HL-60 (cell line): ENCODE measurements around the gene HOXD4.

ENCODE experiments used
- GABPA ChIP-seq: IDR thresholded peaks from 2 replicates; pipeline ENCODE4 v1.6.1; 2012; ENCODE audit warnings: low read depth
- POLR2AphosphoS5 ChIP-seq: IDR thresholded peaks from 2 replicates; pipeline ENCODE4 v1.6.1; 2012; ENCODE audit warnings: low read depth
- TF ChIP-seq, protein P1 (sequence below): IDR thresholded peaks from one replicate; pipeline ENCODE4 v1.5.1; 2011; ENCODE audit warnings: low read length, control low read depth, inconsistent platforms; ENCODE audit not compliant: insufficient read depth
- TF ChIP-seq, protein P2 (sequence below): IDR thresholded peaks from 2 replicates; pipeline ENCODE4 v1.6.1; 2012; ENCODE audit warnings: low read depth; ENCODE audit not compliant: insufficient replicate concordance

DNA sequence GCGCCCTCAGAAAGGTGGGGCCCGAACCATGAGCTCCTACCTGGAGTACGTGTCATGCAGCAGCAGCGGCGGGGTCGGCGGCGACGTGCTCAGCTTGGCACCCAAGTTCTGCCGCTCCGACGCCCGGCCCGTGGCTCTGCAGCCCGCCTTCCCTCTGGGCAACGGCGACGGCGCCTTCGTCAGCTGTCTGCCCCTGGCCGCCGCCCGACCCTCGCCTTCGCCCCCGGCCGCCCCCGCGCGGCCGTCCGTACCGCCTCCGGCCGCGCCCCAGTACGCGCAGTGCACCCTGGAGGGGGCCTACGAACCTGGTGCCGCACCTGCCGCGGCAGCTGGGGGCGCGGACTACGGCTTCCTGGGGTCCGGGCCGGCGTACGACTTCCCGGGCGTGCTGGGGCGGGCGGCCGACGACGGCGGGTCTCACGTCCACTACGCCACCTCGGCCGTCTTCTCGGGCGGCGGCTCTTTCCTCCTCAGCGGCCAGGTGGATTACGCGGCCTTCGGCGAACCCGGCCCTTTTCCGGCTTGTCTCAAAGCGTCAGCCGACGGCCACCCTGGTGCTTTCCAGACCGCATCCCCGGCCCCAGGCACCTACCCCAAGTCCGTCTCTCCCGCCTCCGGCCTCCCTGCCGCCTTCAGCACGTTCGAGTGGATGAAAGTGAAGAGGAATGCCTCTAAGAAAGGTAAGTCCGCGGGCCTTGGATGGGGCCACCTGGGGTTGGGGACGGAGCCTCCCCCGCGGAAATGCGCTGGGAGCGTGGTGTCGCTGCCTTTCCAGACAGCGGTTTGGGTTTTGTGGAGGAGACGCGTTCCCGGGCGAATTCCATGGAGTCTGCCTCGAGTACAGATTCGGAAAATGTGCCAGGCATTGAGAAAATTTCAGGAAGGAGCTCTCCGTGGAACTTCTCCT lies 37.7 kb downstream of the HOXD4 start:
- TF ChIP-seq GABPA, result no peak
- TF ChIP-seq, protein P1, sequence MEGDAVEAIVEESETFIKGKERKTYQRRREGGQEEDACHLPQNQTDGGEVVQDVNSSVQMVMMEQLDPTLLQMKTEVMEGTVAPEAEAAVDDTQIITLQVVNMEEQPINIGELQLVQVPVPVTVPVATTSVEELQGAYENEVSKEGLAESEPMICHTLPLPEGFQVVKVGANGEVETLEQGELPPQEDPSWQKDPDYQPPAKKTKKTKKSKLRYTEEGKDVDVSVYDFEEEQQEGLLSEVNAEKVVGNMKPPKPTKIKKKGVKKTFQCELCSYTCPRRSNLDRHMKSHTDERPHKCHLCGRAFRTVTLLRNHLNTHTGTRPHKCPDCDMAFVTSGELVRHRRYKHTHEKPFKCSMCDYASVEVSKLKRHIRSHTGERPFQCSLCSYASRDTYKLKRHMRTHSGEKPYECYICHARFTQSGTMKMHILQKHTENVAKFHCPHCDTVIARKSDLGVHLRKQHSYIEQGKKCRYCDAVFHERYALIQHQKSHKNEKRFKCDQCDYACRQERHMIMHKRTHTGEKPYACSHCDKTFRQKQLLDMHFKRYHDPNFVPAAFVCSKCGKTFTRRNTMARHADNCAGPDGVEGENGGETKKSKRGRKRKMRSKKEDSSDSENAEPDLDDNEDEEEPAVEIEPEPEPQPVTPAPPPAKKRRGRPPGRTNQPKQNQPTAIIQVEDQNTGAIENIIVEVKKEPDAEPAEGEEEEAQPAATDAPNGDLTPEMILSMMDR, result no peak
- no peak for TF ChIP-seq POLR2AphosphoS5
- TF ChIP-seq, protein P2, sequence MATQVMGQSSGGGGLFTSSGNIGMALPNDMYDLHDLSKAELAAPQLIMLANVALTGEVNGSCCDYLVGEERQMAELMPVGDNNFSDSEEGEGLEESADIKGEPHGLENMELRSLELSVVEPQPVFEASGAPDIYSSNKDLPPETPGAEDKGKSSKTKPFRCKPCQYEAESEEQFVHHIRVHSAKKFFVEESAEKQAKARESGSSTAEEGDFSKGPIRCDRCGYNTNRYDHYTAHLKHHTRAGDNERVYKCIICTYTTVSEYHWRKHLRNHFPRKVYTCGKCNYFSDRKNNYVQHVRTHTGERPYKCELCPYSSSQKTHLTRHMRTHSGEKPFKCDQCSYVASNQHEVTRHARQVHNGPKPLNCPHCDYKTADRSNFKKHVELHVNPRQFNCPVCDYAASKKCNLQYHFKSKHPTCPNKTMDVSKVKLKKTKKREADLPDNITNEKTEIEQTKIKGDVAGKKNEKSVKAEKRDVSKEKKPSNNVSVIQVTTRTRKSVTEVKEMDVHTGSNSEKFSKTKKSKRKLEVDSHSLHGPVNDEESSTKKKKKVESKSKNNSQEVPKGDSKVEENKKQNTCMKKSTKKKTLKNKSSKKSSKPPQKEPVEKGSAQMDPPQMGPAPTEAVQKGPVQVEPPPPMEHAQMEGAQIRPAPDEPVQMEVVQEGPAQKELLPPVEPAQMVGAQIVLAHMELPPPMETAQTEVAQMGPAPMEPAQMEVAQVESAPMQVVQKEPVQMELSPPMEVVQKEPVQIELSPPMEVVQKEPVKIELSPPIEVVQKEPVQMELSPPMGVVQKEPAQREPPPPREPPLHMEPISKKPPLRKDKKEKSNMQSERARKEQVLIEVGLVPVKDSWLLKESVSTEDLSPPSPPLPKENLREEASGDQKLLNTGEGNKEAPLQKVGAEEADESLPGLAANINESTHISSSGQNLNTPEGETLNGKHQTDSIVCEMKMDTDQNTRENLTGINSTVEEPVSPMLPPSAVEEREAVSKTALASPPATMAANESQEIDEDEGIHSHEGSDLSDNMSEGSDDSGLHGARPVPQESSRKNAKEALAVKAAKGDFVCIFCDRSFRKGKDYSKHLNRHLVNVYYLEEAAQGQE, result no peak
